ENCODE results near the gene GRIN2C. TPM values are rescaled to one million over a fixed set of nuclear protein-coding genes. Genes with fewer than 3 reads are reported as not detected.

GRIN2C gene
- total and polyA plus RNA-seq, 2 donors (not counting 3 experiments of a cell fraction or from before 2014, with no cell fraction given): 0.04 to 0.60 TPM

DNA sequence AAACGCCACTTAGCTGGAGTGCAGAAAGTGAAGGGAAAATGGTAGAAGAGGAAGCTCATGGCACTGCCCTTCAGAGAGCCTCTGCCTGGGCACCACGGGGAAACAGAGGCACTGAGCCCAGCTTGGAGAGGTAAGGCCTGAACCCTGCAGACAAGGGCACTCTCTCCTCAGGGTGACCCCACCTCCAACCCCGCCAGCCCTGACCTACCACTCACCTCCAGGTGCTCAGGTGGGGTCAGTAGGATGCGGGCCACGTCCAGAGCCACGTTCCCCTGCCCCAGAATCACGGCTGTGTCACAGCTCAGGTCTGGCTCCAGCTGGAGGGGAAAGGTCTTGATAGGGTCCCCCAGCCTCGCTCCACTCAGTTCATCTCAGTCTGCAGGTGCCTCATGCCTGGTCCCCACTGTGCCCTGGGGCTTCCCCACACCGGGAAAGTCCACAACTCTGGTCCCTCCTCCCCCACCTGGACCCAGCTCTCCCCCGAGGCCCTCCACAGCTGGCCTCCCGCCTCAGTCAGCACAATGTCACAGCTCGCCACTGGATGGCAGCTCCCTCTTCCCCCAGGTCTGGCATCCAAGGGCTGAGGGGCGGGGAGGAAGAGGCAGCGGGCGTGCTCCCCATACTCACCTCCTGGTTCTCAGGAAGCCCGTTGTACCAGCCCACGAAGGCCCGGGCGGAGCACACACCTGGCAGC lies 6.0 kb upstream of the GRIN2C start:
- H3K27me3 ChIP-seq (ENCODE audit: control insufficient read depth in 2 of 2, insufficient read depth in 2 of 2, low read length in 2 of 2): peaks cover 7 to 12% of the 10 kb centered on the region in 2 experiments
- no peaks in the 10 kb centered on the region for H3K9me3 ChIP-seq (replicated peaks; ENCODE audit: control insufficient read depth, insufficient read depth, low read length)
- ChIA-PET CTCF (interaction anchor here (0.9 to 14.2 kb wide), 8 partner anchors 13 to 208 kb away, joined by 3 to 325 read pairs (median 8); no protein-coding TSS in a partner anchor), POLR2A (no interaction called here)
- dilution Hi-C loops (cut with MboI; ENCODE audit: extremely low pct_ligation_motif_present, low sequenced_read_pairs) (no loop called here), intact Hi-C loops (cut with micrococcal nuclease) (loop anchor here (1.0 kb wide), 1 partner anchor 208 kb away; no protein-coding TSS in a partner anchor)
- no peaks in the 10 kb centered on the region for H3K9me1 ChIP-seq (replicated peaks; ENCODE audit: control insufficient read depth, extremely low read depth, insufficient read depth, low read length)
- H3K4me2 ChIP-seq (ENCODE audit: insufficient read depth, low read length): no peak overlapping the region
- H3K4me3 ChIP-seq (replicated peaks in 1 of 3; ENCODE audit: insufficient read depth in 1 of 3, low read depth in 1 of 3, low read length in 3 of 3): no peak overlapping the region
- no TSS peak for BruUV-seq (replicated peaks)
- H3K79me2 ChIP-seq (ENCODE audit: control insufficient read depth, insufficient read depth, low read length): no peaks in the 10 kb centered on the region
- H3K4me1 ChIP-seq (ENCODE audit: control insufficient read depth, extremely low read depth, insufficient read depth, low read length): peaks cover 18% of the 10 kb centered on the region
- no peak overlapping the region for H3K27ac ChIP-seq (ENCODE audit: insufficient read depth, low read depth, low read length)
- H3K9ac ChIP-seq (replicated peaks; ENCODE audit: extremely low read depth, insufficient read depth, low read length): no peak overlapping the region
- no peaks in the 10 kb centered on the region for H4K20me1 ChIP-seq (replicated peaks; ENCODE audit: control insufficient read depth, extremely low read depth, insufficient read depth, low read length)
- TF ChIP-seq JUN (IDR thresholded peaks at IDR 0.05; ENCODE audit: borderline replicate concordance, insufficient read depth, insufficient read length, low read depth) (no peak), EZH2 (IDR thresholded peaks at IDR 0.05; ENCODE audit: borderline replicate concordance, low read depth, low read length, severe bottlenecking) (no peak), POLR2AphosphoS5 (IDR thresholded peaks at IDR 0.05; ENCODE audit: insufficient read depth, low read depth, low read length) (no peak), FOS (IDR thresholded peaks at IDR 0.05; ENCODE audit: borderline replicate concordance, insufficient read depth, low read length) (no peak), GATA2 (IDR thresholded peaks at IDR 0.05; ENCODE audit: insufficient read depth, insufficient read length, low read depth, low read length) (no peak), POLR2A (IDR thresholded peaks at IDR 0.05; ENCODE audit: low read depth, low read length) (no peak), MYC (IDR thresholded peaks at IDR 0.05; ENCODE audit: low read depth, low read length) (no peak)
- TF ChIP-seq, protein P1, sequence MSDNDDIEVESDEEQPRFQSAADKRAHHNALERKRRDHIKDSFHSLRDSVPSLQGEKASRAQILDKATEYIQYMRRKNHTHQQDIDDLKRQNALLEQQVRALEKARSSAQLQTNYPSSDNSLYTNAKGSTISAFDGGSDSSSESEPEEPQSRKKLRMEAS (IDR thresholded peaks at IDR 0.05; ENCODE audit: insufficient read depth, insufficient read length): no peak
- TF ChIP-seq, protein P2, sequence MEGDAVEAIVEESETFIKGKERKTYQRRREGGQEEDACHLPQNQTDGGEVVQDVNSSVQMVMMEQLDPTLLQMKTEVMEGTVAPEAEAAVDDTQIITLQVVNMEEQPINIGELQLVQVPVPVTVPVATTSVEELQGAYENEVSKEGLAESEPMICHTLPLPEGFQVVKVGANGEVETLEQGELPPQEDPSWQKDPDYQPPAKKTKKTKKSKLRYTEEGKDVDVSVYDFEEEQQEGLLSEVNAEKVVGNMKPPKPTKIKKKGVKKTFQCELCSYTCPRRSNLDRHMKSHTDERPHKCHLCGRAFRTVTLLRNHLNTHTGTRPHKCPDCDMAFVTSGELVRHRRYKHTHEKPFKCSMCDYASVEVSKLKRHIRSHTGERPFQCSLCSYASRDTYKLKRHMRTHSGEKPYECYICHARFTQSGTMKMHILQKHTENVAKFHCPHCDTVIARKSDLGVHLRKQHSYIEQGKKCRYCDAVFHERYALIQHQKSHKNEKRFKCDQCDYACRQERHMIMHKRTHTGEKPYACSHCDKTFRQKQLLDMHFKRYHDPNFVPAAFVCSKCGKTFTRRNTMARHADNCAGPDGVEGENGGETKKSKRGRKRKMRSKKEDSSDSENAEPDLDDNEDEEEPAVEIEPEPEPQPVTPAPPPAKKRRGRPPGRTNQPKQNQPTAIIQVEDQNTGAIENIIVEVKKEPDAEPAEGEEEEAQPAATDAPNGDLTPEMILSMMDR (IDR thresholded peaks at IDR 0.05; ENCODE audit: extremely low read depth in 1 of 2, insufficient read depth in 1 of 2, low read depth in 1 of 2, low read length in 2 of 2): no peak
- no peak overlapping the region for H2AFZ ChIP-seq (ENCODE audit: low read depth, low read length)
- FAIRE-seq: no peak
- DNase-seq (ENCODE audit: low read depth, low spot score): no peak
- H3K36me3 ChIP-seq (ENCODE audit: control insufficient read depth in 2 of 2, extremely low read depth in 1 of 2, insufficient read depth in 2 of 2, low read length in 2 of 2): no peaks in the 10 kb centered on the region
